ENCODE measurements around the gene TP63.

TP63 gene

GRCh38 chr3:189787191-189787590, 156.0 kb downstream of the TP63 start:
- DNase-seq = no peak

- no peak for DNase-seq
Measured at GRCh38 chr3:189787632-189788031, 156.4 kb downstream of the TP63 start.

- DNase-seq = no peak
Measured at GRCh38 chr3:189789432-189789831, 158.2 kb downstream of the TP63 start.

- DNase-seq = no peak
Measured at GRCh38 chr3:189790658-189791057, 159.5 kb downstream of the TP63 start.

- no peak for DNase-seq
Measured at GRCh38 chr3:189792046-189792929, 161.1 kb downstream of the TP63 start.

- no peak for DNase-seq
Measured at GRCh38 chr3:189794518-189794917, 163.3 kb downstream of the TP63 start.

- no peak for DNase-seq
Measured at GRCh38 chr3:189797103-189797750, 166.0 kb downstream of the TP63 start.

- no peak for DNase-seq
Measured at GRCh38 chr3:189799366-189799765, 168.2 kb downstream of the TP63 start.

- DNase-seq = no peak
Measured at GRCh38 chr3:189800436-189800835, 169.2 kb downstream of the TP63 start.

- DNase-seq = no peak
Measured at GRCh38 chr3:189803254-189803653, 172.1 kb downstream of the TP63 start.

- no peak for DNase-seq
Measured at GRCh38 chr3:189805375-189806067, 174.3 kb downstream of the TP63 start.

GRCh38 chr3:189806171-189806951, 175.2 kb downstream of the TP63 start:
- DNase-seq = no peak

GRCh38 chr3:189808246-189809007, 177.2 kb downstream of the TP63 start:
- no peak for DNase-seq

GRCh38 chr3:189809583-189809982, 178.4 kb downstream of the TP63 start:
- no peak for DNase-seq

GRCh38 chr3:189812806-189813465, 181.7 kb downstream of the TP63 start:
- no peak for DNase-seq

- DNase-seq = no peak
Measured at GRCh38 chr3:189813647-189814240, 182.6 kb downstream of the TP63 start.

- no peak for DNase-seq
Measured at GRCh38 chr3:189820365-189820720, 189.2 kb downstream of the TP63 start.

GRCh38 chr3:189821262-189821661, 190.1 kb downstream of the TP63 start:
- no peak for DNase-seq

GRCh38 chr3:189822726-189823125, 191.5 kb downstream of the TP63 start:
- DNase-seq = no peak

GRCh38 chr3:189824629-189825312, 193.6 kb downstream of the TP63 start:
- no peak for DNase-seq

GRCh38 chr3:189826566-189826965, 195.4 kb downstream of the TP63 start:
- DNase-seq = no peak

All from stimulated activated CD4-positive, alpha-beta T cell treated with anti-CD3 and anti-CD28 coated beads, Interleukin-4, amount 100 ng/mL, for 4 hours (primary cell).